HG03103 (cell line): ENCODE data around the gene C17orf107.

Experiments
- ATAC-seq: cut with Tn5 transposase; IDR thresholded peaks from one replicate; pipeline ENCODE4 v1.9.1; 2021; ENCODE audit warnings: low read depth; ENCODE audit not compliant: unreplicated experiment

Gene C17orf107

GRCh38 chr17:4933646-4934045 lies 34.3 kb downstream of the C17orf107 start:
- no peak for ATAC-seq

- no peak for ATAC-seq
Observed at GRCh38 chr17:4934173-4934979, 35.0 kb downstream of the C17orf107 start.

GRCh38 chr17:4935650-4936049 lies 36.3 kb downstream of the C17orf107 start:
- ATAC-seq: no peak

GRCh38 chr17:4936436-4936835 lies 37.1 kb downstream of the C17orf107 start:
- ATAC-seq: no peak

- ATAC-seq: no peak
Observed at GRCh38 chr17:4937553-4937952, 38.2 kb downstream of the C17orf107 start.

GRCh38 chr17:4938069-4938491 lies 38.7 kb downstream of the C17orf107 start:
- no peak for ATAC-seq

DNA sequence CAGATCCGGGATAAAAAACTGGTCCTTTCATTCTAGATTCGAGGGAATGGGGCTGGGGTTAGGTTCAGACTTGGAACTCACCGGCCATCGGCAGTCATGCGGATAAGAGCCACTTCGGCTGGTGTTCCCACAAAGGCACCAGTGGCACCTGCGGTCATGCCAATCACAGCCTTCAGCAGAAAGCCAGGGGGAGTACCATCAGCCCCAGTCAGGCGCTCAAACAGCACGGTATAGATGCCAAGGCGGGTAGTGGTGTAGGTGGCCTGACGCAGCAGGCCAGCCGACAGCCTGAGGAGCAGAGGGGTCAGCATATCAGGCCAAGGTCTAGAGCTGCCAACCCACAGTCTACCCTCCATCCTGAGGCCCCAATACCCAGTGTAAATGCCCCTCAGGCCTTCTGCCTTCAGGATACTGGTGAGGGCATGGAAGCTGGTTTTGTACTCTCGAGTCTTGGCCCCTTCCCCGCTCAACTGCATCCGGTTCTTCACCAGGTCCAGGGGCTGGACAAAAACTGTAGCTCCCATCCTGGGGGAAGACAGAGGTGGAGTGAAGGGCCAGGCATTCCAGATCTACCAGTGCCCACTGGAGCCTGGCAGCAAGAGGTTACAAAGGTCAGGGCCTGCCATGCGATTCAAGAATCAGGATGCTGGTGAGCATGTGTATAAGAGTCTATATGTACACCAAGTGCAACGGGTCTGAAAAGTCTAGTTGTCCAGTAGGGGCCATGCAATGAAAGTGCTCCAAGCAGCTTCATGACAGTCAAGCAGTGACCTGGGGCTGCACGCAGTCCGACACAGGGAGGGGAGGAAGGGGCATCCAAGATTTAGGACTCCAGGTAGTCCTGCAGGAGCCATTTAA lies 39.6 kb downstream of the C17orf107 start:
- no peak for ATAC-seq

DNA sequence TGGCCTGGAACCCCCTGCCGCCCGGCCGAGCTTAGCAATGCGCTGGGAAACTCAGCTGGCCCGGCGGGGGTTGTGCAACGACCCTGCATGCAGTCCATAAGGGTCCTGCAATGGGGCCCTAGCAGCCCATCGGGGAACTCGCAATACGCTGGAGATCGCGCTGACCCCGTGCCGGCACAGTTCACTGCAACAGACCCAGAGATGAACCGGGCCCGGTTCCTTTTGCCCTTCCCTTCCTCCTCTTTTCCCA lies 40.1 kb downstream of the C17orf107 start:
- no peak for ATAC-seq

- ATAC-seq: peak; percentile 78
Observed at GRCh38 chr17:4939796-4940554, 40.6 kb downstream of the C17orf107 start, which contains the start of the genes RNF167 and SLC25A11. TSS of gene RNF167 (plus strand) at chr17:4940268. CDS start at chr17:4940910, 642 bp downstream. TSS of gene SLC25A11 (minus strand) at chr17:4940046. CDS start at chr17:4939910, 136 bp downstream.

GRCh38 chr17:4940555-4941318 lies 41.4 kb downstream of the C17orf107 start:
- ATAC-seq: no peak

DNA sequence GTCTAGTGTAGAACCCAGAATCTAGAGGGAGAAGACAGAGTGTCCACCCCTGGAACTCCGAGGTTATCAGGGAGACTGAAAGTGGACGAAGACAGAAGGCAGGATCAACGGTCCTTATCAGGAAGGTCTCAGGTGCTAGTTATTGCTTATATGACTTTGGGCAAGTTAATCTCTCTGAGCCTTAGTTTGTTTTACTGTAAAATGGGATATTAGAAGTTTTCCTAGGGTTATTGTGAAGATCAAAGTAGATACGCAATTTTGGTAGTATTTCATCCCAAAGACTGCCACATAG lies 41.9 kb downstream of the C17orf107 start:
- no peak for ATAC-seq

DNA sequence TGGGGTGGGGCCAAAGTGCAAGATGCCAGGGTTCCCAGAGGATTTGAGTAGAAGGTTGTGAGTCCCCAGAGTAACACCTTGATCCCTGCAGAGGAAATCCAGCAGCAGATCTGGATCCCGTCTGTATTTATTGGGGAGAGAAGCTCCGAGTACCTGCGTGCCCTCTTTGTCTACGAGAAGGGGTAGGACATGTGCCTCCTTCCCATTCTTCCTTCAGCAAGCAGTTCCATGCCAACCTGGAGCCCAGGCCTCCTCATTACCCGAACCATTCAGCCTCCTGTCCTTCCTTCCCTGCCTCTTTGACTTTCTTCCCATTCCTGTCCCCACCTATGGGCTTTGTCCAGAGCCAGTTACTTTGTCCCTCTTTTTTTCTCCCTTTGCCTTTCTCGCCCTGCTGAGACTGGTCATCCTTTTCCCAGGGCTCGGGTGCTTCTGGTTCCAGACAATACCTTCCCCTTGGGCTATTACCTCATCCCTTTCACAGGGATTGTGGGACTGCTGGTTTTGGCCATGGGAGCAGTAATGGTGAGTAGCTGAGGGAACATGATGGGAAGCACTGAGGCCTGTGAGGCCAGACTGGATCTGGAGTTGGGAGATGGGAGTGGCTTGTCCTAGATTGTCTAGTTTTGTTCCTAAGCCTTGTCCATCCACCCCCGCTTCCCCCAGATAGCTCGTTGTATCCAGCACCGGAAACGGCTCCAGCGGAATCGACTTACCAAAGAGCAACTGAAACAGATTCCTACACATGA lies 43.6 kb downstream of the C17orf107 start:
- no peak for ATAC-seq

- ATAC-seq: no peak
Observed at GRCh38 chr17:4944163-4944553, 44.8 kb downstream of the C17orf107 start.

- ATAC-seq: no peak
Observed at GRCh38 chr17:4944554-4945175, 45.3 kb downstream of the C17orf107 start.

DNA sequence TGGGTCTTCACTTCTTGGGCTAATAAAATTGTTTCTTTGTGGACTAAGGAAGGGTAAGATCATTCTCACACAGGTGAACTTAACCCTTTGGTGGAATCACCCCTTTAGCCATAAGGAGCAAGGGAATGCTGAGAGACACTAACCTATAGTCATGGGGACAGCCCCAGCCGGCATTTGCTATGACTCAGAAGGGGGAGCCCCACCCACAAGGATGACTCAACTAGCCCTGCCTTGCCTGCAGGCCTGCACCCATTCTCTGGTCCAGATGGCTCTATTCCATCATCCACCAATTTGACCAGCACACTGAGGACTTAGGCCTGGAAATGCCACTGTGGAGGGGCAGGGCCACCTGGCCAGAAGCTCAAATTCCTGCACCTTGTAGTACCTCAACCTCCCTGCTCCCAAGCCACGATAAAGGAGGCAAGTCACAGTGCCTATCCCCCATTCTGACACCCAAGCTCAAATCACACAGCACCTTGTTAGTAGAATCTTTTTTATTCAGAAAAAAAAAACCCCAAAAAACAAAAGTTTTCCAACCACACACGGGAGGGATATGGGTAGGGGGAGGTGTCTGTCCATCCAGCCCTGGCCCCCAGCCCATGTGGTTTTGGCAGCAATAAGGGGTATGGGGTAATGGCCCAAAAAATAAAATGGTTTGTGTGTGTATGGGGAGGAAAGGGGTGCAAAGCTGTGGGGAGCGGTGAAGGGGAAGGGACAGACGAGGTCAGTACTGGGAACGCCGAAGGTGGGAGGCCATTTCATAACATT lies 46.0 kb downstream of the C17orf107 start:
- no peak for ATAC-seq

DNA sequence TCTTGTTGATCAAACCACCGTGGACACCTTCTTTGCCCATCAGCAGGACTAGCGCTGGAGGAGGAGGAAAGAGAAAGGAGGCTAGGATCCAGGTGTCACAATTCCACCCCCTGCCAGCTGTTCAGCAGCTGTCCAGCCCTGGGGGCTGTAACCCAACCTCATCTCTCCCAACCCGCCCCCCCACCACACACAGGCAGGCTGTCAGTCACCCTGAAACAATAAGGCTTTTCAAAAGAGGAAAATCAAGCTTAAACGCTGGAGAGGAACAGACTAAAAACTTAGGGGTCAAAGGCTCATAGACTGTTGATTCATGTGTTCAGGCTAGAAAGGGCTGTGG lies 46.6 kb downstream of the C17orf107 start:
- ATAC-seq: no peak

GRCh38 chr17:4946312-4946976 lies 47.1 kb downstream of the C17orf107 start:
- no peak for ATAC-seq

DNA sequence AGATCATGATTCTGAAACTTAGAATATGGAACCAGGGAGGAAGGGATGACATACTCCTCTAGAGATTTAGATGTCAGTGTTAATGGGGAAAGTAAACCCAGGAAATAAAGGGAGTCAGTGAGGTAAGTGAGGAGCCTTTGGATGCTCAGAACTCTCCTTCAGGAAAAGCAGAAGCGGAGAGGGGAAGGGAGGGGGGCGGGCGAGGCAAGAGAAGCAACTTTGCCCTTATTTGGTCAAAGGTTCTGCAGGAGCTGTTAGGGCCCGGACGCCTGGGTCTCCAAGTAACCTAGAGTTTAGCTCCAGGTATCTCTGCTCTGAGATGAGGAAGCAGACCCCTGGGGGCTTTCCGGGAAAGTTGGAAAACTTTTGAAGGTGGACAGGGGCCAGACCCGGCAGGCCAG lies 47.7 kb downstream of the C17orf107 start:
- ATAC-seq: no peak
